GM12878 (cell line): Measurements from ENCODE around the gene SERPINE2. TPM values are rescaled to one million over a fixed set of nuclear protein-coding genes. Genes with fewer than 3 reads are reported as not detected.

ENCODE experiments used
- ATAC-seq: fragments of 200-7000 bp; cut with Tn5 transposase; 3 replicates; pipeline ENCODE4 v1.9.1; 2020; ENCODE audit warnings: mild to moderate bottlenecking, moderate library complexity
- BruUV-seq: library from RNA; stranded (reverse); fragments of 400-500 nt; replicated peaks from 2 replicates; lab custom pipeline; 2021; lab: Mats Ljungman, UMichigan
- CTCF ChIA-PET: fragments of 300-600 bp; sonication (Branson Sonifier 250); formaldehyde crosslinking; extraction: SDS; loops from one replicate; lab custom pipeline; 2021; ENCODE audit warnings: inconsistent platforms; lab: Yijun Ruan, JAX
- POLR2A ChIA-PET: fragments of 350-600 bp; formaldehyde crosslinking; extraction: SDS; loops from one replicate; lab custom pipeline; 2021; ENCODE audit warnings: inconsistent platforms; lab: Charles Lee
- RAD21 ChIA-PET: fragments of 300-600 bp; sonication (Branson Sonifier 250); formaldehyde crosslinking; loops from one replicate; lab custom pipeline; 2023; ENCODE audit warnings: antibody characterized with exemption; ENCODE audit not compliant: unreplicated experiment; lab: Charles Lee
- SMC1A ChIA-PET: fragments of 300-600 bp; sonication (Branson Sonifier 250); formaldehyde crosslinking; loops from one replicate; lab custom pipeline; 2023; ENCODE audit not compliant: unreplicated experiment, uncharacterized antibody; lab: Charles Lee
- DNase-seq: peaks from one replicate; pipeline ENCODE4 v3.0.0-alpha.2; 2011; ENCODE audit warnings: low read depth, low spot score
- FAIRE-seq: peaks from 3 replicates; lab custom pipeline; 2011; peaks lifted over from hg19 to GRCh38; lab: Jason Lieb, UNC
- H2AFZ ChIP-seq: 2 replicates; pipeline ENCODE4 v1.6.0; 2011; ENCODE audit warnings: low read depth, low read length, control low read depth; ENCODE audit not compliant: control insufficient read depth
- H3K27ac ChIP-seq: 2 replicates; pipeline ENCODE4 v1.5.1; 2011; ENCODE audit warnings: control low read depth; ENCODE audit not compliant: control insufficient read depth, insufficient read depth
- H3K27me3 ChIP-seq, 2 experiments: replicated peaks in 1 of 2; 2 replicates each; pipeline versions ENCODE4 v1.6.0 to v1.6.1; 2011; ENCODE audit warnings: low read length in 1 of 2; ENCODE audit not compliant: control insufficient read depth in 2 of 2, insufficient read depth in 2 of 2
- H3K36me3 ChIP-seq, 2 experiments: 2 replicates each; pipeline ENCODE4 v1.5.1; 2011; ENCODE audit warnings: low read length in 1 of 2; ENCODE audit not compliant: control insufficient read depth in 2 of 2, insufficient read depth in 2 of 2
- H3K4me1 ChIP-seq: 2 replicates; pipeline ENCODE4 v1.6.1; 2011; ENCODE audit warnings: mild to moderate bottlenecking, low read length, moderate library complexity, mixed read lengths; ENCODE audit not compliant: control insufficient read depth, insufficient read depth
- H3K4me2 ChIP-seq: 2 replicates; pipeline ENCODE4 v1.6.0; 2011; ENCODE audit warnings: control low read depth; ENCODE audit not compliant: control insufficient read depth, insufficient read depth
- H3K4me3 ChIP-seq: fragments of 200-600 bp; sonication (generic); 2 replicates; pipeline ENCODE4 v1.5.1; 2016
- H3K79me2 ChIP-seq: 2 replicates; pipeline ENCODE4 v1.6.0; 2011; ENCODE audit warnings: low read length; ENCODE audit not compliant: control insufficient read depth, insufficient read depth
- H3K9ac ChIP-seq: 2 replicates; pipeline ENCODE4 v1.8.0; 2011; ENCODE audit warnings: low read length, control low read depth, mixed read lengths; ENCODE audit not compliant: control insufficient read depth, insufficient read depth
- H3K9me3 ChIP-seq: replicated peaks from 3 replicates; pipeline ENCODE4 v1.5.1; 2011; ENCODE audit warnings: mild to moderate bottlenecking, low read length; ENCODE audit not compliant: control insufficient read depth, insufficient read depth
- H4K20me1 ChIP-seq: 2 replicates; pipeline ENCODE4 v1.6.0; 2011; ENCODE audit not compliant: control insufficient read depth, insufficient read depth
- BACH1 ChIP-seq: fragments of 450-650 bp; IDR thresholded peaks from 2 replicates; pipeline ENCODE4 v1.6.1; 2017; ENCODE audit warnings: mild to moderate bottlenecking, borderline replicate concordance
- SUPT20H ChIP-seq: IDR thresholded peaks from 2 replicates; pipeline ENCODE4 v1.6.1; 2011; ENCODE audit warnings: low read depth, mild to moderate bottlenecking, low read length, moderate library complexity, borderline replicate concordance; ENCODE audit not compliant: control insufficient read depth
- ZNF274 ChIP-seq: IDR thresholded peaks from one replicate; pipeline ENCODE4 v1.8.0; 2011; ENCODE audit not compliant: insufficient read length, insufficient read depth
- WGBS: methylation state at CpG from one replicate; pipeline ENCODE4 v1.1.6; 2016; ENCODE audit warnings: low lambda C conversion rate; ENCODE audit not compliant: insufficient replicate concordance, insufficient coverage; ENCODE audit errors: missing lambda C conversion rate; 5-methylcytosine and 5-hydroxymethylcytosine counted together
- in situ Hi-C: fragments of 300-500 bp; cut with MboI; formaldehyde crosslinking; loops from 9 replicates; pipeline ENCODE4 v1.14.3; 2018; ENCODE audit warnings: mixed read lengths
- intact Hi-C: fragments of 100-400 bp; cut with micrococcal nuclease; formaldehyde crosslinking; loops from one replicate; pipeline ENCODE4 v1.14.2; 2022; ENCODE audit not compliant: unreplicated experiment
- polyA plus RNA-seq, 11 experiments: library from polyadenylated mRNA; depleted of rRNA in 4 of 11; unstranded in 6 of 11; stranded (reverse) in 5 of 11; fragments of >200 nt; fragmentation: Nextera tagmentation in 4 of 11; fragmentation: Illumina TruSeq in 1 of 11; extraction: Ambion mirVana in 4 of 11; extraction: Trizol in 1 of 11; gene quantifications; 1 replicate in 1 of 11; 2 replicates in 10 of 11; pipeline versions ENCODE4 v1.2.1 to v1.2.3, GENCODE V29; 2011 to 2016; ENCODE audit warnings: inconsistent platforms in 2 of 11, missing spikeins in 2 of 11, low read depth in 1 of 11
- total RNA-seq, 4 experiments: library from RNA; depleted of rRNA in 3 of 4; stranded (reverse); fragments of >200 nt in 3 of 4; fragmentation: Illumina TruSeq in 1 of 4; extraction: Trizol in 1 of 4; gene quantifications; 2 replicates each; pipeline versions ENCODE4 v1.2.1 to v1.2.3, GENCODE V29; 2013 to 2021
- TF ChIP-seq, protein P1 (sequence below): fragments of 450-650 bp; IDR thresholded peaks from 2 replicates; pipeline ENCODE4 v1.6.1; 2017; ENCODE audit warnings: antibody characterized with exemption, mild to moderate bottlenecking, moderate library complexity

SERPINE2 gene
- total and polyA plus RNA-seq, 10 of the 15 experiments (the other 5 are each of a cell fraction or from before 2014, with no cell fraction given), result 0.18 to 1.7 (median 0.39) TPM

DNA sequence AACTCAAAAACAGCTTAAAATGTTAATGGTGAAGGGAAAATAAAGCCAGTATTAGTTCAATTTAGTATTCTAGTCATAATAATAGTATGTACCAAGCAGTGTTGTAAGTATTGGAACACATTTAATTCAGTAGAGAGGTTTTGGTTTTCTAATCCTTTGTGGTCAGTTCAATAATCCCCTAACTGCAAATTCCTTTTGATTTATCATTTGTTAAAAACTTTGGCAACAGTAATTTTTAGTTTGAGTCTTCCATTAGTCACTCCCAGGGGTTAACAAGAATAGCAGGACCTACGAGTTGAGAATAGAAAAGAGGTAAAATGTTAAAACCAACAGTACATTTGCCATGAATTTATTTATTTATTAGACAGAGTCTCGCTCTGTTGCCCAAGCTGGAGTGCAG lies 71.1 kb downstream of the SERPINE2 start:
- no TSS peak for BruUV-seq
- TF ChIP-seq BACH1 (no peak), ZNF274 (no peak), SUPT20H (no peak)
- TF ChIP-seq, protein P1, sequence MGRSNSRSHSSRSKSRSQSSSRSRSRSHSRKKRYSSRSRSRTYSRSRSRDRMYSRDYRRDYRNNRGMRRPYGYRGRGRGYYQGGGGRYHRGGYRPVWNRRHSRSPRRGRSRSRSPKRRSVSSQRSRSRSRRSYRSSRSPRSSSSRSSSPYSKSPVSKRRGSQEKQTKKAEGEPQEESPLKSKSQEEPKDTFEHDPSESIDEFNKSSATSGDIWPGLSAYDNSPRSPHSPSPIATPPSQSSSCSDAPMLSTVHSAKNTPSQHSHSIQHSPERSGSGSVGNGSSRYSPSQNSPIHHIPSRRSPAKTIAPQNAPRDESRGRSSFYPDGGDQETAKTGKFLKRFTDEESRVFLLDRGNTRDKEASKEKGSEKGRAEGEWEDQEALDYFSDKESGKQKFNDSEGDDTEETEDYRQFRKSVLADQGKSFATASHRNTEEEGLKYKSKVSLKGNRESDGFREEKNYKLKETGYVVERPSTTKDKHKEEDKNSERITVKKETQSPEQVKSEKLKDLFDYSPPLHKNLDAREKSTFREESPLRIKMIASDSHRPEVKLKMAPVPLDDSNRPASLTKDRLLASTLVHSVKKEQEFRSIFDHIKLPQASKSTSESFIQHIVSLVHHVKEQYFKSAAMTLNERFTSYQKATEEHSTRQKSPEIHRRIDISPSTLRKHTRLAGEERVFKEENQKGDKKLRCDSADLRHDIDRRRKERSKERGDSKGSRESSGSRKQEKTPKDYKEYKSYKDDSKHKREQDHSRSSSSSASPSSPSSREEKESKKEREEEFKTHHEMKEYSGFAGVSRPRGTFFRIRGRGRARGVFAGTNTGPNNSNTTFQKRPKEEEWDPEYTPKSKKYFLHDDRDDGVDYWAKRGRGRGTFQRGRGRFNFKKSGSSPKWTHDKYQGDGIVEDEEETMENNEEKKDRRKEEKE, result no peak
- RAD21 ChIA-PET, result interaction anchor here (0.7 to 5.3 kb wide), 4 partner anchors 8 to 316 kb away, joined by 3 to 82 read pairs (median 4); no protein-coding TSS in a partner anchor
- Histone ChIP-seq H3K4me2 (no peak overlapping the region), H3K36me3 (peaks cover 0 to 14% of the 10 kb centered on the region in 2 experiments; a peak in 2 of 4 replicates), H3K9ac (no peak overlapping the region), H3K79me2 (peaks cover 8% of the 10 kb centered on the region), H3K27ac (no peak overlapping the region), H3K27me3 (no peaks in the 10 kb centered on the region), H3K4me3 (no peak overlapping the region), H2AFZ (no peak overlapping the region), H3K4me1 (no peaks in the 10 kb centered on the region), H4K20me1 (no peaks in the 10 kb centered on the region), H3K9me3 (no peaks in the 10 kb centered on the region)
- CTCF ChIA-PET, result interaction anchor here (1.4 to 11.9 kb wide), 4 partner anchors 12 to 318 kb away, joined by 3 to 187 read pairs (median 98); partner anchors contain the start of gene MRPL44
- intact Hi-C loops (no loop called here), in situ Hi-C loops (no loop called here)
- POLR2A ChIA-PET, result no interaction called here
- ATAC-seq (no peak), FAIRE-seq (no peak), DNase-seq (no peak)
- 96% methylated on average over 2 of the region's 2 CpGs for WGBS
- SMC1A ChIA-PET, result interaction anchor here (0.6 to 5.4 kb wide), 4 partner anchors 19 to 317 kb away, joined by 3 to 31 read pairs (median 12); no protein-coding TSS in a partner anchor
